DND-41 (cell line): Measurements from ENCODE around the gene CHMP6.

Experiments
- CTCF ChIP-seq: IDR thresholded peaks from 2 replicates; pipeline ENCODE4 v1.5.1; 2012; ENCODE audit warnings: borderline replicate concordance, low read length, moderate library complexity, mild to moderate bottlenecking; ENCODE audit not compliant: poor library complexity, severe bottlenecking; ENCODE audit errors: extremely low read depth
- EZH2 ChIP-seq: IDR thresholded peaks from 3 replicates; pipeline ENCODE4 v1.6.1; 2012; ENCODE audit warnings: borderline replicate concordance, low read depth, mild to moderate bottlenecking, moderate library complexity, low read length, inconsistent platforms; ENCODE audit not compliant: severe bottlenecking

- no peak for TF ChIP-seq CTCF
- TF ChIP-seq EZH2 = no peak
These were observed 53.3 kb downstream of the CHMP6 start for GRCh38 chr17:81044764-81045589.
